ENCODE data around the gene PMEL.
A peak's percentile ranks its signal among the peaks of the same experiment; 100 is the strongest.
"Not testable (repeated sequence)": the region's sequence is repeated elsewhere in the genome, so short reads cannot be mapped to it uniquely, and the experiment has no call there.

Gene PMEL

DNA sequence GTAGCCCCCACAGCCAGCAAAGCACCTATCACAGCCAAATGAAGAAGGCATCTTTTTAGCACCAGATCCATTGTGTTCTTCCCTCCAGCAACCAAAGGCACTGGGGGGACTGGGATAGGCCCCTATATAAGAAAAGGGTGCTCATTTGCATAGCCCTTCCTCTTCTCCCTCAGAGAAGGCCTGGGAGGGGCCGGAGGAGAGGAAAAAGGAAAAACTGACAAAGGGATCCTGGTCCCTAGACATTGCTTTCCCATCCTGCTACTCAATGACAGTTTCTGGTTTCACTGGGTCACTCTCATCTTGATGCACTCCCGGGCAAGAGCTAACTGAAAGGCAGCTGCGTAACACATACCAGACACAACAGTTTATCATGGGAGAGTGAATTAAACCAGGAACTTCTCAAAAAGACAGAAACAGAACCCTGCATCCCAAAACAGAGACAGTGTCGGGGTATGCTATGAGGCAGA, at the start of gene PMEL:
PMEL (minus strand) TSS at position 102 of the 467 bp plus-strand sequence; CDS start at position 71, 31 bp downstream.
- DNase-seq (ENCODE audit: low read depth in 3 of 3, low spot score in 1 of 3): no peak

GRCh38 chr12:56014205-56014604, 48.4 kb upstream of the PMEL start:
- DNase-seq (ENCODE audit: low read depth in 3 of 3, low spot score in 1 of 3): no peak

- no peak for DNase-seq (ENCODE audit: low read depth in 3 of 3, low spot score in 1 of 3)
Measured at GRCh38 chr12:56013482-56013881, 47.6 kb upstream of the PMEL start.

- DNase-seq (ENCODE audit: low read depth in 3 of 3, low spot score in 1 of 3): no peak
Measured at GRCh38 chr12:56011509-56012090, 45.8 kb upstream of the PMEL start.

DNA sequence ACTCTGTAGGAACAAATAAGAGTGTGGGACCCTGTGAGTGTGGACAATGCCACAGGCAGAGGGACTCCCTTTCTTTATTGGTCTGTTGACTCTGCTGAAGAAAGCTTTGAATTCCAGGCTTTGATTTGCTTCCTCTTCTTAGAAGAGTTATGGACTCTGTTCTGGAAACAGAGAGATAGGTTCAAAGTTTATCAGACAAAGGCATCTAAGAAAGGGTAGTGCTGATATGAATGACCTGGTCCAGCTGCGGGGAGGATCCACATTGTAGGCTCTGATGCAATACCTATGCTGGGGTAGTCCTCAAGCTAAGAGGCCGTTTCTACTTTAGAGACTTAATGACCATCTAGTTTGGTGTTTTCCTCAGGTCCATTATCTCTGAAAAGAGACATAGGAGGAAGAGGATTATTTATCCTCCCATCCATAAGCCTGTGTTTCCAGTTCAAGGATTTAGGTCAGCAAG, 44.3 kb upstream of the PMEL start:
- no peak for DNase-seq (ENCODE audit: low read depth in 3 of 3, low spot score in 1 of 3)

DNA sequence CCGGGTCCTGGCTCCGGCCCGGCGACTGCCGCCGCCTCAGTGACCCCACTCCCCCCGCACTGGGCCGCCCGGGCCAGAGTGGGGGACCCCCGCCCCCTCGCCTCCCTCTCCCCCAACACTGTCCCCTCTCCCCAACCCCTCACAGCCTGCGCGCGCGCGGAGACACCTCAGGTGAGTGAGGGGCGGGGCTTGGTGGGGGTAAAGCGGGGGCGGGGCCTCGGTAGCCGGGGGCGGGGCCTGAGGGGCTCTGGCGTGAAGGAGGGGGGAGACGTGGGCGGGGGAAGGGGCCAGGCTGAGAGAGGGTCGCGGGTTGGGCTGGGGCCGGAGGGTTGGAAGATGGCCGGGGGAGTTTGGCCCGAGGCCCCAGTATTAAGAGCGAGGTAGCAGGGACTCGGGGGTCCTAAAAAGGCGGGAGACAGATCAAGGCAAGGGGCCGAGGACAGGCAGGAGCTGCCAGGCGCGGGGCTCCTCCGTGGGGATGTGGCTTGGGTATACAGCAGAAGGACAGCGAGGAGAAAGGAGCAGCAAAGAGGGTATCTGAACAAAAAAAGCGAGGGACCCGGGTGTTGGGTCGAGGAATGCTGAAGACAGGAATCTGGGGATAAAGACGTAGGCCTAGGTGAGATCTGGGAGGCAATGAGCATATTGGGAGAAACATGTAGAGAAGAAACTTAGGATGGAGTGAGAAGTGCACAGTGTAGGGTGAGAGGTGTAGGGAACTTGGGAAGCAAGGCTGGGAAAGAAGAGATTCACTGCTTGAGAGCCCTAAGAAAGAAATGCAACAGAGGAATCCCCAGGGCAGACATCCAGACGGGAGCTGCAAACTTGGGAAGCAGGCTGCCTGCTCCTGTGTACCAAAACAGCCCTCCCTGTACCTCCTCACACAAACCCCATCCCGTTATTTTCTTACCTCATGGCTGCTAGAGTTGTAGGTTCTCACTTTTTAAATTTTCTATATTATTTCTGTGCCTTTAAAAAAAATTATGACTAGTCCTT, 42.0 kb upstream of the PMEL start:
- DNase-seq (ENCODE audit: low read depth in 3 of 3, low spot score in 1 of 3): peak; percentile 40 to 62 (median 51)

- DNase-seq (ENCODE audit: low read depth in 3 of 3, low spot score in 1 of 3): no peak
Measured at GRCh38 chr12:56004211-56004610, 38.4 kb upstream of the PMEL start.

- DNase-seq (ENCODE audit: low read depth in 3 of 3, low spot score in 1 of 3): not testable (repeated sequence)
Measured at GRCh38 chr12:56003376-56003775, 37.5 kb upstream of the PMEL start.

DNA sequence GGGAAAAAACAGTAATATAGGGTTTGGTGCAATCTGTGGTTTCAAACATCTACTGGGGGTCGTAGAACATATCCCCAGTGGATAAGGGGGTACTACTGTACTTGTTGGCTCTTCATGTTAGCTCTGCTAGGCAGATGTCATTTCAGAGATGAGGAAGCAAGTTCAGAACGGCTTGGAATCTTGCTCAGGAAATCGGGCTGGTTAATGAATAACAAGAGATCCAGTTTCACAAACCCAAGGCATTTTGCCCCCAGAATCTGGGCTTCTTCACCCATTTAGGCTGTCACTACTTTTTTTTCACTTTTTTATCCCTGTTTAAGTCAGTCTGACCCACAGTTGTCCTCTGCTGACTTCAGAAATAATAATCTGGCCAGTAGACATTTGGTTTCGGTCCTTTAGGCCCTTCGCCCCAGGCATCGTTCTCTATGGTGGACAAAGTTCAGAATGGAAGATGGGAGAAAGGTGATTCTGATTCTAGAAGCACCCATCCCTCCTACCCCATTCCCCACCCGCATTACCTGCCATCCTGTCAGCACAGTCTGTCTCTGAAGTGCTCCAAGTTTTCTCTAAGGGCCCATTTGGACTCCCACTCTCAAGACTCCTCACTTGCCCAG, 35.8 kb upstream of the PMEL start:
- no peak for DNase-seq (ENCODE audit: low read depth in 3 of 3, low spot score in 1 of 3)

DNA sequence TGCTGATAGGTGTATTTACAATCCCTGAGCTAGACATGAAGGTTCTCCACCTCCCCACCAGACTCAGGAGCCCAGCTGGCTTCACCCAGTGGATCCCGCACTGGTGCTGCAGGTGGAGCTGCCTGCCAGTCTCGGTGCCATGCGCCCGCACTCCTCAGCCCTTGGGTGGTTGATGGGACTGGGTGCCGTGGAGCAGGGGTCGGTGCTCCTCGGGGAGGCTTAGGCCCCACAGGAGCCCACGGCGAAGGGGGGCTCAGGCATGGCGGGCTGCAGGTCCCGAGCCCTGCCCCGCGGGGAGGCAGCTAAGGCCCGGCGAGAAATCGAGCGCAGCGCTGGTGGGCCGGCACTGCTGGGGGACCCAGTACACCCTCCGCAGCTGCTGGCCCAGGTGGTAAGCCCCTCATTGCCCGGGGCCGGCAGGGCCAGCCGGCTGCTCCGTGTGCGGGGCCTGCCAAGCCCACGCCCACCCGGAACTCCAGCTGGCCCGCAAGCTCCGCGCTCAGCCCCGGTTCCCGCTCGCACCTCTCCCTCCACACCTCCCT, 34.2 kb upstream of the PMEL start:
- DNase-seq (ENCODE audit: low read depth in 3 of 3, low spot score in 1 of 3): not testable (repeated sequence)

DNA sequence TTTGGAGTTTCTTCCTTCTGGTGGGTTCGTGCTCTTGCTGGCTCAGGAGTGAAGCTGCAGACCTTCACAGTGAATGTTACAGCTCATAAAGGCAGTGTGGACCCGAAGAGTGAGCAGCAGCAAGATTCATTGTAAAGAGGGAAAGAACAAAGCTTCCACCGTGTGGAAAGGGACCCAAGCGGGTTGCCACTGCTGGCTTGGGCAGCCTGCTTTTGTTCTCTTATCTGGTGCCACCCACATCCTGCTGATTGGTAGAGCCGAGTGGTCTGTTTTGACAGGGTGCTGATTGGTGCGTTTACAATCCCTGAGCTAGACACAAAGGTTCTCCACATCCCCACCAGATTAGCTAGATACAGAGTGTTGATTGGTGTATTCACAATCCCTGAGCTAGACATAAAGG, 33.7 kb upstream of the PMEL start:
- not testable (repeated sequence) for DNase-seq (ENCODE audit: low read depth in 3 of 3, low spot score in 1 of 3)

DNA sequence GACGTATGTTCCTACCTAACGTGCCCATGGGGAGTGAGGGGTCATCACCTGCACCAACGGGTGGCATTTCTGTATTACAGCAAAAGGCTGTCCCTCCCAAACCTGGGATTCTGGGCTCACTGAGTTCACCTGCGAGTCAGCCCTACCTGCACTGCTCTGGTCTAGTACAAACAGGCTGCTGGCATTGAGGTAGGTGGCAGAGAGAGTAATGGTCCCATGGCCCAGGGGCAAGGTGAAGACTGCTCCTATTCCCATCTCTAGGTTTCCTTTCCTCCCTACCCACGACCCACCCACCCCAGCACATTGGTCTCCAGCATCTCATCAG, 31.7 kb upstream of the PMEL start:
- no peak for DNase-seq (ENCODE audit: low read depth in 3 of 3, low spot score in 1 of 3)

- no peak for DNase-seq (ENCODE audit: low read depth in 3 of 3, low spot score in 1 of 3)
Measured at GRCh38 chr12:55996715-55997534, 31.1 kb upstream of the PMEL start, which contains the start of gene SUOX. Gene SUOX (plus strand): TSS chr12:55997276. CDS start chr12:56002222, 4,946 bp downstream.

- peak in 2 of 3 donors; percentile 37 to 40 for DNase-seq (ENCODE audit: low read depth in 3 of 3, low spot score in 1 of 3)
Measured at GRCh38 chr12:55996201-55996714, 30.4 kb upstream of the PMEL start.

DNA sequence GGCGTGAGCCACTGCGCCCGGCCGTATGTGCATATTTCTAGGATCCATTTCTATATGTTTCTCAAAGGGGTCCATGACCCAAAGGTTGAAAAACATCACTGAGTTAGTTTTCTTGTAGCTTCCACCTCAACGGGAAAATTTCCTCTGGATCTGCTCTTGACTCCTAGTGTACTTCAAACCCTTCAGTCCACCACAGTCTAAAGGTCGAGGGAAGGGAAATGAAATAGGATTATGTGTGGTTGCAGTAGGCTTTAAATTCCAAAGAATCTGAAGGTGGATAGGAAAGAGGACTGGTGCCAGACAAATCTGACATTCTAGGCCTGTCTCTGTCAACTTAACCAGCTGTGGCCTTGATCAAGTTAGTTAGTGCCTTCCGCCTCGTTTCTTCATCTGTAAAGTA, 29.5 kb upstream of the PMEL start:
- DNase-seq (ENCODE audit: low read depth in 3 of 3, low spot score in 1 of 3): no peak

DNA sequence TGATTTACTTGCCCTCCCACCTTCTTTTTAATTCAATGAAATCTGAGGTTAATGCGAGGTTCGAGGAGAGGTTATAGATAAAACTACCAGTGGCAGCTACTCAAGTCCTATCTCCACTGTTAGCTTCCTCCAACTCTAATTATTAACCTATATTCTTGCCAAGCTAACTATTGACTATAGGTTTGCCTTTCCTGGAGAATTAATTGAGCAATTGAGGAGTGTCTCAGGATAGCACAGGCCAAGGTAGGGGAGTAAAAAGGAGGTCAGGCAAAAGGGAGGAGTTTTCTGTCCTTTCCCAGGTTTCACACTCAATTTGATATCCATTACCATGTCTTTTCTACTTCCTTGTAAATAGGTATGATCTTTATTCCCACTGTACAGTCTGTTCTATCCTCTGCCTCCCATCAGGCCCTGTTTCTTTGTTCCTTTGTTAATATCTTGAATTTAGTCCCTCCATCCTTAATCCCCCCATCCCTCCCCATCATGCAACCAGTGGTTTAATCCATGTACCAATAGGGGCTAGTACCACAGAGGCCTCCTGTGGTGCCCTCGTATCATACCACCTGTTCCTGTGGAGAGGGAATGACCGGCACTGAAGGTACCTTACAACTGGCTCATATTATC, 27.5 kb upstream of the PMEL start:
- DNase-seq (ENCODE audit: low read depth in 3 of 3, low spot score in 1 of 3): no peak

GRCh38 chr12:55991110-55991509, 25.3 kb upstream of the PMEL start:
- DNase-seq (ENCODE audit: low read depth in 3 of 3, low spot score in 1 of 3): no peak

GRCh38 chr12:55985976-55986375, 20.1 kb upstream of the PMEL start:
- DNase-seq (ENCODE audit: low read depth in 3 of 3, low spot score in 1 of 3): not testable (repeated sequence)

DNA sequence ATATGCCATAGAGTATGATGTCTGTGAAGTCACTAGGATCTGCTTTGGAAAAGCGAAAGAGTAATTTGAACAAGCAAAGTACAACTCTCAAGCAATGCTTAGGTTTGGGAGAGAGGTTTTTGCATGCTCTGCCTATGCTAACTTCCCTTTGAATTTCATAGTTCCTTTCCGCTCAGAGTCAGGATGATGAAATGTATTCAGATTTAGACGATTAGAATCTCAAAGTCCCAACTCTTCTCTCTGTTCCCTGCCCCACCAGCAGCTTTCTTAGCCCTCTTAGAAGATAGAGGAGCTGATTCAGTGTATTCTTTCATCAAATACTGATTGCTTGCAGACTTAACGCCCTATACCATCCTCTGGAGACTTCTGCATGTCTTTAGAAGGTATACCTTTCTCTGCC, 19.5 kb upstream of the PMEL start:
- no peak for DNase-seq (ENCODE audit: low read depth in 3 of 3, low spot score in 1 of 3)

DNA sequence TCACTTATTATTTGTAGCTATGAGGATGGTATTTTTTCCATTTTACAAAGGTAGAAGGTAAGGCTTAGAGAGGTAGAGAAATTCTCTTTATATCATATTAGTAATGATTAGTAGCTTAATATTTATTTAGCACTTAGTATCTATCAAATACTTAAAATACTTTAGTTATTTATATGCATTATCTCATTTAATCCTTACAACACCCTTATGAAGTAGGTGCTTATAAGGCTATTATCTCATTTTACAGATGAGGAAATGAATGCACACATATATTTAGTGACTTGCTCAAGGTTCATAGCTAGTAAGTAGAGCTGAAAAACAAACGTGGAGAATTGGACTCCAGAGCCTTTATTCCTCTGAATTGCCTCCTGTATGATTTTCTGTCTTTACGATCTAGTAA, 19.0 kb upstream of the PMEL start:
- no peak for DNase-seq (ENCODE audit: low read depth in 3 of 3, low spot score in 1 of 3)
